ENCODE data around the gene STRN4. TPM values are rescaled to one million over a fixed set of nuclear protein-coding genes. Genes with fewer than 3 reads are reported as not detected.
A peak's percentile ranks its signal among the peaks of the same experiment; 100 is the strongest.

STRN4 gene
- total RNA-seq, 1 experiment from 2014 or later, result 29.9 TPM

- DNase-seq (ENCODE audit: low spot score), result no peak
These were observed 19.7 kb downstream of the STRN4 start for GRCh38 chr19:46726551-46726950.

- DNase-seq (ENCODE audit: low spot score), result no peak
These were observed 20.3 kb downstream of the STRN4 start for GRCh38 chr19:46725859-46726393.

DNA sequence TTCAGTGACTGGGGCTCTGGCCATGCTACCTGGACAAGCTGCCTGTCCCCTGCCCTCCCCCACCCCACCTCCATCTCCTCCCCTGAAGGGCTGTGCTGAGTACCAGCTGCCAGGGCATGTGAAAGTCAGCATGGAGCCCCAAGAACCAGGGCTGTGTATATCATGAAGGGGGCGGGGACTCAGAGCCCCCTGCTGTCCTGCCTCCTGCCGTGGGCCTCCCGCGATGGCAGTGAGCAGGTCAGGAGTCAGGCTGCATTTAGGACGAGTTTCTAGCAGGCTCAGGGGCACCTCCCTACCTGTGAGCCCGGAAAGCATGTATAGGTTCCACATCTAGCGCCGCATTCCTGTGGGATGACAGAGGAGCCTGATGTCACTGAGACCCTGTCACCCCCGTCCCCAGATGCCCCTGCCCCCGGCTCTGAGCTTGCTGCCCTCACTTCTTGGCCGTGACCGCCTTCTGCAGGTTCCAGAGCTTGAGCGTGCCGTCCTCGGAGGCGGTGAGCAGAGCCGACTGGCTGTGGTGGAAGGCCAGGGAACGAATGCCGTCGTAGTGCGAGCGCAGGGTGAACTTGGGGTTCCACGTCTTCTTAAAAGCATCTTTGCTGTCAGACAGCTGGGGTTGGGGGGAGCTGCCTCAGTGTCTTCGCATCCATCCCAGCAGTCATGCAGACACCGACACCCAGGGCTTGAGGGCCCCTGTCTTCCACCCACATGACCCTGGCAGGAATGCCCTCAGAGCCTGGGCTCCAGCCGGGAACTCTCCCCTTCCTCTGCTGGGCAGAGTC is 21.0 kb downstream of the STRN4 start:
- no peak for DNase-seq (ENCODE audit: low spot score)

DNA sequence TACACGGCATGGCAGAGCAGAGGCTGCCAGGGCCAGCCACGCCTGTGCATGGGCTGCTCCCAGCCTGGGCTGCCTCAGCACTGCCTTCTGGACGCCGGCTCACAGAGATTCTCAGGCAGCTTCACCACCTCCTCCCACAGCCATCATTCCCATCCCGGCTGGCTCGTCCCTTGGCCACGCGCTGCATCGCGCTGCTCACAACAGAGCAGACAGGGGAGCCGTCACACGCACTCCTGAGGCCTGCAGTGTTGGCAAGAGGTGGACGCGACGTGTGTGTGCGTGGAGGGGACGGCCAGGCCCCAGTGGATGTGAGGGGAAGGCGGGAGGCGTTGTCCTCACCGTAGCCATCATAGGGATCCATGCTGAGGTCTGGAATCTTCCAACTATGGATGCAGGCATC is 21.8 kb downstream of the STRN4 start:
- no peak for DNase-seq (ENCODE audit: low spot score)

DNA sequence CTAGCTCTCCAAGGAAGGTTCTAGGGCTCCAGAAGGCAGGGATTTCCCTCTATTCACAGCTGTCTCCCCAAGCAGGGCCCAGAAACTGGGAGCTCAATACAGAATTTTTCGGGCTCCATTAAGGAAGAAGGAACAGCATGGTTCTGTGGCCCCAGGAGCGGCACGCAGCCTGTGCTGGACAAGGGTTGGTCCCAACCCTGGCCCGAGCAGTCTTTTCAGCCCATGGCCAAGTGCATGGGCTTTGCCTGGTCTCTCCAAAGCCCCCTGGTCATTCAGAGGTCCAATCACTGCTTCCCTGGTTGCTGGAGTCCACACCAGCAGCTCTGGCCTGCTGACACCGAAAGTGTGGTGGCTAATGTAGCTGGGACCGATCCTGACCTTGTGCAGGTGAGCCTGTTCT is 22.8 kb downstream of the STRN4 start:
- no peak for DNase-seq (ENCODE audit: low spot score)

DNA sequence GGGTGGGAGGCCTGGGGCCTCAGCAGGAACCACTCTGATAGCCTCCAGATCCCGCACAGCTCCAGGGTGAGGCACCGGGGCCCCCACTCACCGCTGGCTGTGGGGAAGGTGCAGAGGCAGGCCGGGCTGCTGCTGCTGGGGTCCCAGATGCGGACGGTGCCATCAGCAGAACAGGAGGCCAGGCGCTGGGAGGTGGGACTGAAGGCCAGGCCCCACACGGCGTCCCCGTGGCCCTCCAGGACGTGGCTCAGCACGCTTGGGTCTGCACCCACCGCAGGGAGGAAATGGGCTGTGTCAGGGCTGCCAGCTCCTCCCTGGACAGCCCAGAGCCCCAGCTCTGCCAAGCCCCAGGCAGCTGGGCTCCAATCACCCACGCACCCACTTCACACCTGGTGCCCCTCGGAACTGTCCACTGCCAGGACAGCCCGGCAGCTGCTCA is 23.2 kb downstream of the STRN4 start:
- DNase-seq (ENCODE audit: low spot score), result no peak

- DNase-seq (ENCODE audit: low spot score), result no peak
These were observed 23.7 kb downstream of the STRN4 start for GRCh38 chr19:46722421-46723022.

GRCh38 chr19:46722004-46722380 is 24.3 kb downstream of the STRN4 start:
- DNase-seq (ENCODE audit: low spot score), result no peak

DNA sequence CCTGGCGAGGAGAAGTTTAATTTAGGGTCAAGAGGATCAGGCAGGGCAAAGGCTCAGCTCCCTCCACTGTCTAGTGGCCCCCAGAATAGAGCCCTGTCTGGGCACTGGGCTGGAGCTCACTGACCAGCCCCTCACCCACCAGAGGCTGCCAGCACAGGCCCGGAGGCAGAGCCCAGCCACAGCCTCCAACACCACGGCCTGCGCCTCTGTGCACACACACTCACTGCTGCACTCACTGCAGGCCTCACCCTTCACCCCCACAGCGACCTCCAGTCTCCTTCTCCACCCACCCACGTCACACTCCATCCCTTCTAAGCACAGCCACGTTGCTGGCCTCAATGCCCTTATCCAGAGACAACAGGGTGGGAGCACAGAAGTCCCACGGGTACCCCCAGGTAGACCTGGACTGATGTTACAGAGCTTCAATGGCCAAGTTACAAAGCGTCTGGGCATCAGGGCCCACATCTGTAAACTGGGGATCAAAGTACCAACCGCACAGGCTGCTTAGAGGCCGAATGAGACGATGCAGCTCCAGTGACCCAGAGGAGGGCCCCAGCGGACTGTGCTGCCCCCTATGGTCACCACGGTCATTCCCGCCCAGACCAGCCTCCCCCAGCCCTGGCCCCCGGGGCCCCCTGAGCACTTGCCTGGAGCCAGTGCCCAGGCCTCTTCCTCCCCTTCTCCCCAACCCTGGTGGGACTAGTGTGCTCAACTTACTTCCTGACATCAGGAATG is 24.8 kb downstream of the STRN4 start:
- no peak for DNase-seq (ENCODE audit: low spot score)

- DNase-seq (ENCODE audit: low spot score), result no peak
These were observed 25.6 kb downstream of the STRN4 start for GRCh38 chr19:46720503-46721239.

GRCh38 chr19:46719629-46720502 is 26.4 kb downstream of the STRN4 start:
- DNase-seq (ENCODE audit: low spot score), result no peak

DNA sequence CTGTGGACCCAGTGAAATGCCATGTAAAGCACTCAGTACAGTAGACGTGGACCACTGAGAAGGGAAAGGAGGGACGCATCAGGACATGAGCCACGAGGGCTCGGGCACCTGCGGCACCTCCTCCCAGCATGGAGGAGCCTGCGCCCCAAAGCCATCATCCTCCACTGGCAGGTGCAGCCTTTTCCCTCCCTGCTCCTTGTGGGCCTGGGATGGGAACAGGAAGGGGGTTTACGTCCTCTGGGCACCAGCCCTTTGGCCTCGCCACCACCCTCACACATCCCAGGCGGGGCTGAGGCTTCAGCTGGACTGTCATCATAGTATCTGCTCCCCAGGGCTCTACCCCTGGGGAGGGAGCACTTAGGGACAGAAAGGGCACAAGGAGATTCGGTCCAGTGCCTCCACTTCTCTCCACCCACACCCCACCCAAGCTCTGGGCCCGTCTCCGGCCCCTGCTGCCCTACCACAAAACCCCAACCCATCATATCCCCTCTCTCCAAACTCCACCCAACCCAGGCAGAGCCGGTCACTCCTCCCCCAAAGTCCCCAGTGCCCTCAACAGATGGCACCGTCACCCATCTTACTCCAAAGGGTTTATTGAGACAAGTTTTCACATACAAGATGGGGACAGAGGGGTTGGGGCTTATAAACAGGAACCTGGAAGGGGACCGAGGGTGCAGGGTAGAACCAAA is 27.2 kb downstream of the STRN4 start:
- no peak for DNase-seq (ENCODE audit: low spot score)

- DNase-seq (ENCODE audit: low spot score), result no peak
These were observed 27.9 kb downstream of the STRN4 start for GRCh38 chr19:46718157-46718933.

DNA sequence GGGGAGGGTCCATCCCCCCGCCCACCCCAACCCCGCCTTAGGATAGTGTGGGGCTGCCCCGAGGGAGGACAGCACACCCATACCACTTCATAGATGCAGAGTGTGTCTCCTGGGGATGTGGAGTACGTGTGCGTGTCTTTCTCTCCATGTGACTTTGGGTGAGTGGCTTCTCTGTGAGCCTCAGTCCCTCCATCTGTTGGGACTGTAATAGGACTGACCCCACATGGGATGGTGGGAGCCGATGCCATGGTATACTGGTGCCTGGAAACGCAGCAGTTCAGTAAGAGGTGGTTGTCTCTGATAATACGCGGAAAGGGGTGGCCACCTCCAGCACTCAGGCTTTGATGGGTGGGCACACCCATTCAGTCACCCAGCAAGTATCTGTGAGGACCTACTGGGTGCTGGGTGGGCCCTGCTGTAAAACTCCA is 28.5 kb downstream of the STRN4 start:
- no peak for DNase-seq (ENCODE audit: low spot score)

- peak; percentile 70 for DNase-seq (ENCODE audit: low spot score)
These were observed 29.1 kb downstream of the STRN4 start, which contains the start of gene PRKD2 for GRCh38 chr19:46717034-46717715. Gene PRKD2, minus strand, starts transcription at chr19:46717114. Its CDS starts 744 bp downstream, at chr19:46716370.

- DNase-seq (ENCODE audit: low spot score), result no peak
These were observed 29.6 kb downstream of the STRN4 start for GRCh38 chr19:46716672-46717033.

DNA sequence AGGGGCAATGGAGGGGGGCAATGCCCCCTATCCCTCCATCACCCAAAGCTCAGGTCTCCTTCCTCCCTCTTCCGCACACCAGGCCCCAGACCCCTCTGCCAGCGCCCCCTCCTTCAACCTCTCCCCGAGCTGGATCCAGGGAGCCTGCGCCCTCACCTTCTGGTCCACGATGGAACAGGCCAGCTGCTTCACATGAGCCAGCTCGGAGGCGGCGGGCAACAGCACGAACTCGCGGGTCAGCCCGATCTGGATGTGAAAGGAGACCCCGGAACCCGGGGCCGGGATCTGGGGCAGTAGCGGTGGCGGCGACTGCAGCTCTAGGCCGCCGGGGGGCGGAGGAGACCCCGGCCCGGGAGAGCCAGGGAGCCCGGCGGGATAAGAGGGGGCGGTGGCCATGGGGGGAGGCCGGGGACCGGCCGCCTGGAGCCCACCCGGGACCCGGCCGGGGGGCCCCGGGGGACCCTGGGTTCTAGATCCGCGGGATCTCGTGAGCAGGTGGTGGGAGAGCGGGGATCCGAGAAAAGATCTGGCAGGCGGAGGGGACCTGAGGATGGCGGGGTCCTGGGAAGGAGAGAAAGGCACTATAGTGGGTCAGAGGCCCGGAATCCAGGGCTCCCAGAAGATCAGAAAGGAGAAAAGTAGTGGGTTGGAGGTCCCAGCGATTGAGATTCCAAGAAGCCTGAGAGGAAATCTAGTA is 30.1 kb downstream of the STRN4 start:
- no peak for DNase-seq (ENCODE audit: low spot score)

GRCh38 chr19:46715620-46715974 is 30.7 kb downstream of the STRN4 start:
- DNase-seq (ENCODE audit: low spot score), result no peak
